Measurements from ENCODE around the gene THRA.
A peak's percentile ranks its signal among the peaks of the same experiment; 100 is the strongest.

Gene THRA

GRCh38 chr17:40121181-40122135 lies 58.7 kb downstream of the THRA start, which contains the start of gene MSL1:
Gene MSL1 (plus strand): TSS chr17:40121971. CDS start chr17:40122613, 642 bp downstream.
- TF ChIP-seq TAF1 (IDR thresholded peaks at IDR 0.05; ENCODE audit: borderline replicate concordance, insufficient read depth, low read length) (no peak; the same call in 1 of the 2 replicates), POLR2AphosphoS5 (IDR thresholded peaks at IDR 0.05; ENCODE audit: low read depth, low read length) (peak; percentile 68), SIN3A (IDR thresholded peaks at IDR 0.05; ENCODE audit: borderline replicate concordance, insufficient read depth, low read length) (0 out of 2 replicates have a peak, but pooled peaks have one; percentile 21)

DNA sequence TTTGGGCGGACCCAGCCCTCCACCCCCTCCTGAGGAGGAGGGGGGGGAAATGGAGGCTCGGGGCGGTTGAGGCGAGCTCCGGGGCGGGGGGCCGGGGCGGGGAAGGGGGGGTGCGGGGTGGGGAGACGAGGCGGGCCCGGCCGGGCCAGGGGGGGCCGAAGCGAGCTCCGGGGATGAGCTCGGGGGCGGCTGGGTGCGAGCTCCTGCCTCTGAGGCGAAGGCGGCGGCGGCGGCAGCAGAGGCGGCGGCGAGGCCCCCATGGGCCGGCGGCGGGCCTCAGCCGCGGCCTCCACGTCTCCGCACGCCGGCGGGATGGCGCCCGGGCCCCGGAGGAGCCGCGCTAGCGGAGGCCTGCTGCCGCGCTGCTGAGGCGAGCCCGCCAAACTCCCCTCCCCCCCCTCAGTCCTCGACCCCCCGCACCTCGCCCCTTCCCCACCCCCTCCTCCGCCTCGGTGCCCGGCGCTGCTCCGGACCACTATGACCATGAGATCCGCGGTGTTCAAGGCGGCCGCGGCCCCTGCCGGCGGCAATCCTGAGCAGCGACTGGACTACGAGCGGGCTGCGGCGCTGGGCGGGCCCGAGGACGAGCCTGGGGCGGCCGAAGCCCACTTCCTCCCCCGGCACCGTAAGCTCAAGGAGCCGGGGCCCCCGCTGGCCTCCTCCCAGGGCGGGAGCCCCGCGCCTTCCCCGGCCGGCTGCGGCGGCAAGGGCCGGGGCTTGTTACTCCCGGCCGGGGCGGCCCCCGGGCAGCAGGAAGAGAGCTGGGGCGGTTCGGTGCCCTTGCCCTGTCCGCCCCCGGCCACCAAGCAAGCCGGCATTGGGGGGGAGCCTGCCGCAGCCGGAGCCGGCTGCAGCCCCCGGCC lies 59.6 kb downstream of the THRA start:
- TF ChIP-seq SIN3A (IDR thresholded peaks at IDR 0.05; ENCODE audit: borderline replicate concordance, insufficient read depth, low read length) (no peak), FOXP2 (optimal IDR thresholded peaks at IDR 0.05; ENCODE audit: borderline replicate concordance, extremely low read depth, extremely low read length, insufficient read depth) (no peak), TAF1 (IDR thresholded peaks at IDR 0.05; ENCODE audit: borderline replicate concordance, insufficient read depth, low read length) (0 out of 2 replicates have a peak, but pooled peaks have one; percentile 37)
- TF ChIP-seq, protein P1, sequence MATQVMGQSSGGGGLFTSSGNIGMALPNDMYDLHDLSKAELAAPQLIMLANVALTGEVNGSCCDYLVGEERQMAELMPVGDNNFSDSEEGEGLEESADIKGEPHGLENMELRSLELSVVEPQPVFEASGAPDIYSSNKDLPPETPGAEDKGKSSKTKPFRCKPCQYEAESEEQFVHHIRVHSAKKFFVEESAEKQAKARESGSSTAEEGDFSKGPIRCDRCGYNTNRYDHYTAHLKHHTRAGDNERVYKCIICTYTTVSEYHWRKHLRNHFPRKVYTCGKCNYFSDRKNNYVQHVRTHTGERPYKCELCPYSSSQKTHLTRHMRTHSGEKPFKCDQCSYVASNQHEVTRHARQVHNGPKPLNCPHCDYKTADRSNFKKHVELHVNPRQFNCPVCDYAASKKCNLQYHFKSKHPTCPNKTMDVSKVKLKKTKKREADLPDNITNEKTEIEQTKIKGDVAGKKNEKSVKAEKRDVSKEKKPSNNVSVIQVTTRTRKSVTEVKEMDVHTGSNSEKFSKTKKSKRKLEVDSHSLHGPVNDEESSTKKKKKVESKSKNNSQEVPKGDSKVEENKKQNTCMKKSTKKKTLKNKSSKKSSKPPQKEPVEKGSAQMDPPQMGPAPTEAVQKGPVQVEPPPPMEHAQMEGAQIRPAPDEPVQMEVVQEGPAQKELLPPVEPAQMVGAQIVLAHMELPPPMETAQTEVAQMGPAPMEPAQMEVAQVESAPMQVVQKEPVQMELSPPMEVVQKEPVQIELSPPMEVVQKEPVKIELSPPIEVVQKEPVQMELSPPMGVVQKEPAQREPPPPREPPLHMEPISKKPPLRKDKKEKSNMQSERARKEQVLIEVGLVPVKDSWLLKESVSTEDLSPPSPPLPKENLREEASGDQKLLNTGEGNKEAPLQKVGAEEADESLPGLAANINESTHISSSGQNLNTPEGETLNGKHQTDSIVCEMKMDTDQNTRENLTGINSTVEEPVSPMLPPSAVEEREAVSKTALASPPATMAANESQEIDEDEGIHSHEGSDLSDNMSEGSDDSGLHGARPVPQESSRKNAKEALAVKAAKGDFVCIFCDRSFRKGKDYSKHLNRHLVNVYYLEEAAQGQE (IDR thresholded peaks at IDR 0.05; ENCODE audit: insufficient read depth in 1 of 2, low read depth in 2 of 2, low read length in 2 of 2) = no peak

GRCh38 chr17:40122999-40123810 lies 60.4 kb downstream of the THRA start:
- TF ChIP-seq FOXP2 (optimal IDR thresholded peaks at IDR 0.05; ENCODE audit: borderline replicate concordance, extremely low read depth, extremely low read length, insufficient read depth) = no peak
- TF ChIP-seq POLR2AphosphoS5 (IDR thresholded peaks at IDR 0.05; ENCODE audit: low read depth, low read length) = no peak
- TF ChIP-seq TAF1 (IDR thresholded peaks at IDR 0.05; ENCODE audit: borderline replicate concordance, insufficient read depth, low read length) = no peak
- peak; percentile 69; the same call in 1 of the 2 replicates for TF ChIP-seq SIN3A (IDR thresholded peaks at IDR 0.05; ENCODE audit: borderline replicate concordance, insufficient read depth, low read length)
- TF ChIP-seq, protein P1 (IDR thresholded peaks at IDR 0.05; ENCODE audit: insufficient read depth in 1 of 2, low read depth in 2 of 2, low read length in 2 of 2) = no peak

DNA sequence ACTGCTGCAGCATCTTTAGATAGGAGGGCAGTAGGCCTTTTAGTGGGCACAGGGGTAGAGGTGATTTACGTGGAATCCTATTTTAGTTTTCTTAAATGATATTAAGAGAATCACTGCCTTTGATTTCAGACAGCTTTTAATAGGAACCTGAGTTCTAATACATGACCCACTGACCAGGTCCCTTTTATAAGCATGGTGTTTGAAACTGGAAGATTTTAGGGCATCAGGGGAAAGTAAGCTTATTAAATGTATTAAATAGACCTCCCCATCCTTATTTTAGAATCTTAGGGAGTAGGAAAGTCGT lies 61.0 kb downstream of the THRA start:
- no peak for TF ChIP-seq SIN3A (IDR thresholded peaks at IDR 0.05; ENCODE audit: borderline replicate concordance, insufficient read depth, low read length)
- no peak for TF ChIP-seq POLR2AphosphoS5 (IDR thresholded peaks at IDR 0.05; ENCODE audit: low read depth, low read length)
- TF ChIP-seq TAF1 (IDR thresholded peaks at IDR 0.05; ENCODE audit: borderline replicate concordance, insufficient read depth, low read length) = no peak
- TF ChIP-seq, protein P1 (IDR thresholded peaks at IDR 0.05; ENCODE audit: insufficient read depth in 1 of 2, low read depth in 2 of 2, low read length in 2 of 2) = no peak
- no peak for TF ChIP-seq FOXP2 (optimal IDR thresholded peaks at IDR 0.05; ENCODE audit: borderline replicate concordance, extremely low read depth, extremely low read length, insufficient read depth)
